GM18505 (cell line): ENCODE measurements around the gene ITGB3.
A peak's percentile ranks its signal among the peaks of the same experiment; 100 is the strongest.

ENCODE experiments used
- ATAC-seq: cut with Tn5 transposase; IDR thresholded peaks from one replicate; pipeline ENCODE4 v1.9.1; 2021; ENCODE audit not compliant: unreplicated experiment
- POLR2A ChIP-seq: IDR thresholded peaks from 4 replicates; pipeline ENCODE4 v1.6.1; 2011; ENCODE audit warnings: borderline replicate concordance; ENCODE audit not compliant: insufficient read depth, insufficient read length; ENCODE audit errors: extremely low read depth

The ITGB3 gene

DNA sequence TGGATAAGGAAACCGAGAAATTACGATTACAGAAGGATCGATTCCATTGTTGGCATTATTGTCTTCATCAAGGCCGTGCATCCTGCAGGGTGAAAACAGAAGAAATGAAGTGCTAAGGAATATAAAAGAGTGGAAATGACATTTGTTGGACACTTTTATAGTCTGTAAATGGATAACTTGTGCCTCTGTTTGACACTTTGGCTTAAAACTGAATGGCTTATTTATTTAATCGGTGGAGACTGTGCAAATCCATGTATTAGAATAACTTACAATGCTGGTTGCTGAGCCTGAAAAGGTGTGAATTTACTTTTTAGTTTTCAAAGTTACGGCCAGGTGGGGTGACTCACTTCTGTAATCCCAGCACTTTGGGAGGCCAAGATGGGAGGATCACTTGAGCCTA lies 31.4 kb downstream of the ITGB3 start:
- no peak for TF ChIP-seq POLR2A
- ATAC-seq, result no peak

DNA sequence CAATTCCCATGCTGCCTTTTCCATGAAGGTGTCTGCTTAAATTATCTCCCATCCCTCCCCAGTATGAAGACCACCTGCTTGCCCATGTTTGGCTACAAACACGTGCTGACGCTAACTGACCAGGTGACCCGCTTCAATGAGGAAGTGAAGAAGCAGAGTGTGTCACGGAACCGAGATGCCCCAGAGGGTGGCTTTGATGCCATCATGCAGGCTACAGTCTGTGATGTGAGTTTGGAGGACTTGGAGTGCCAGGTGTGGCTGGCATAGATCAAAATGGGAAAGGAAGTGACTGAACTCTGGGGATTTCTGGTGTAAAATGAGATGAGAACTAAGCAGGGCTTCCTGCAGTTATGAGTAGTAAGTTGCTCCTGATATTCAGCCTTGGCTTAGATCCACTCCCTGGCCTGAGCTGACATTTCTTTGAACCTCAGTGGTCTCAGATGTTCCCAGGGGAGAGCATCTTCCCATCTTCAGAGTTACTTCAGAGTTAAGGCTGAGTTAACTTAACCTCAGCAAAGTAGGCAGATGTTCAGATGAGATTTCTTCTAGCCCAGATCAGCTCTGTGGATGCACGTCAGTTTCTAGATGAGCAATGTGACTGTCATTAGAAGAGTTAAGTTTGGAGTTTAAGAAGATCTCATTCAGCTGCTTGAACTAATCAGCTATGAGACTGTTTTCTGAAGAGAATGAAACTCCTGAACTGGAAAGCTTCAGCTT lies 32.7 kb downstream of the ITGB3 start:
- ATAC-seq, result no peak
- TF ChIP-seq POLR2A, result peak; percentile 48

DNA sequence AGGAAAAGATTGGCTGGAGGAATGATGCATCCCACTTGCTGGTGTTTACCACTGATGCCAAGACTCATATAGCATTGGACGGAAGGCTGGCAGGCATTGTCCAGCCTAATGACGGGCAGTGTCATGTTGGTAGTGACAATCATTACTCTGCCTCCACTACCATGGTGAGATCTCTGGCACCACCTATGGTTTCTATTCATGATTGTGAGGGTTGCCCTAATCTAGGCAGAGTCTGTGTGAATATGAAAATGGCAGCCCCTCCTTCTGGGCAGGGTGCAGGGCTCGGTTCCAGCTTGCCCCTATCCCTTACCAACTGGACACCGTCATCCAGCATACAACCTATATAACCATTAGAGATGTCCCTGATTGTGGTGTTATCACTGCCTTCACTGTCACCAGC lies 33.4 kb downstream of the ITGB3 start:
- TF ChIP-seq POLR2A, result no peak
- ATAC-seq, result no peak

DNA sequence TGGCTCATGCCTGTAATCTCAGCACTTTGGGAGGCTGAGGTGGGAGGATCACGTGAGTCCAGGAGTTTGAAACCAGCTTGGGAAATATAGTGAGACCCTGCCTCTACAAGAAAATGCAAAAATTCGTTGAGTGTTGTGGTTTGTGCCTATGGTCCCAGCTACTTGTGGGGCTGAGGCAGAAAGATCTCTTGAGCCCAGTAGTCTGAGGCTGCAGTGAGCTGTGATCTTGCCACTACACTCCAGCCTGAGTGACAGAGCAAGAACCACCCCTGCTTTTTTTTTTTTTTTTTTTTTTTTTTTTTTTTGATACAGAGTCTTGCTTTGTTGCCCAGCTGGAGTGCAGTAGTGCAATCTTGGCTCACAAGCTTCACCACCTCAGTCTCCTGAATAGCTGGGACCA lies 34.0 kb downstream of the ITGB3 start:
- TF ChIP-seq POLR2A, result no peak
- no peak for ATAC-seq

DNA sequence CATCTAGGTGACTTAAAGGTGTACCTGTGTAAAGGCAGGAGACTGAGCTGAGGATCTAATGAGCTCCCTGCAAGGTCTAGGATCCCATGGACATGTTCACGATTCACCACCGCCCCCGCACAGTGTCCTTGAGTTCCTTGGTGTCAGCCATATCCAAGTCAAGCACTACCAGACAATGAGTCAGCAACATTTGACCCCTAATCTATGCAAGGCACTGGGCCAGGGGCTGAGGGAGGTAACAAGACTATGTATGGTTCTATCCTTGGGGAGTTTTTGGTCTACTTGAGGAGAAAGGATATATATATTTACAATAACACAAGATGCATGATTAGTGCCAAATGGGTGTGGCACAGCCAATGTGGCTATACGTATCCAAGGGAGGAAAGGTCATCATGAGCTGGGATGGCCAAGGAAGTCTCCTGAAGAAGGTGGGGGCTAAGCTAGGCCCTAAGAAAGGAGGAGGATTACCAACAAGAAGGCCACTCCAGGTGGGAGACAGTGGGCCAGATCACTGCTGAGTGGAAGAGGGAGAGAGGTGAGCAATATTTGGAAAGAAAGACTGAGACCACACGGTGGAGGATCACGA lies 35.0 kb downstream of the ITGB3 start:
- no peak for ATAC-seq
- TF ChIP-seq POLR2A, result no peak

DNA sequence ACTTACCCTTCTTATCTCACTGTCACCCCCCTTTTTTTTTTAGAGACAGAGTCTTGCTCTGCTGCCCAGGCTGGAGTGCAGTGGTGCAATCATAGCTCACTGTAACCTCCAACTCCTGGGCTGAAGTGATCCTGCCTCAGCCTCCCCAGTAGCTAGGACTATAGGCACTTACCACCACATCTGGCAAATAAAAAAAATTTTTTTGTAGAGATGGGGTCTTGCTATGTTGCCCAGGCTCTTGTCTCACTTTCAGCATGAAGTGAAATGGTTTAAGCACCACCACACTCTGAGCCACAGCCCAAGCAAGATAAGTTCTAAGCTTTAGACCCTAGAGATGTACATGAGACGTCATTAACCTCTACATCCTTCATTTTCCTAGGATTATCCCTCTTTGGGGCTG lies 35.7 kb downstream of the ITGB3 start:
- ATAC-seq, result no peak
- TF ChIP-seq POLR2A, result no peak

DNA sequence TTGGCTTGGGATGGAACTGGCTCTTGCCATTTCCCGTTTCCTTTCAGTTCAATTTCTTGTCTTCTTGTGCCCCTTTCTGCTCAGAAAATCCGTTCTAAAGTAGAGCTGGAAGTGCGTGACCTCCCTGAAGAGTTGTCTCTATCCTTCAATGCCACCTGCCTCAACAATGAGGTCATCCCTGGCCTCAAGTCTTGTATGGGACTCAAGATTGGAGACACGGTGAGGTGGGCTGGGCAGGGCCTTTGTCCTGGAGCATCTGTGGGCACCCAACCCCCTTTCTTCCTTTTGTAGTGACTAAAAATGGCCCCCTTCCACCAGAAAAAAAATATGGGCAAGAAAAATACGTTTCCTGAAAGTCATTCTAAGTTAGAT lies 37.2 kb downstream of the ITGB3 start:
- TF ChIP-seq POLR2A, result no peak
- ATAC-seq, result no peak

DNA sequence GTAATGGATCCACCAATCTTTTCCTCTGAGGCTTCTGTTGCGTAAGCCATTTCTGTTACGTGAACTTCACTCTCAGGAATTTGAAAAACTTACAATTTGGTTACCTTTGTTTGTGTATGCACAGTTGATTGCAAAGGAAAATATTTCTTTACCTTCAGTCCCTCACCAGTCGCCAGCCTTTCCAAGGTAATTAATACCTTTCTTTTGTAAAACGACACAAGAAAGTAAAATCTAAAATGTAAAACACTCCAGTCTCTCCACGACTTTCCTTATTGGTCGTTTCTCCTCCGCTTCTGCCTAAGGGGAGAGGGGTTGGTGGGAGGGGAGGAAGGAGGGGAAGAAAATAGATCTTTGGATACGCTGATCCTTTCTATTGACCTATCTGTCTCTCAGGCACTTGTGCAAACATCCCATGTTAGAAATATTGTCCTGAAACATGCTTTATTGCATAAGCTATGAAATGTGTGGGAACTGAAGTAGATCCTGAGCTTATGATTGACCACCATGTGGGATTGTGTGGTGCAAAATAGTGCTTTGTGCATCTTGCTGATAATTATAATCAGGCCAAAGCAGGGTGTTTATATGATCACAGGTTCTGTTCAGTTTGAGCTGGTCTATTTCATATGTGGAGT lies 37.7 kb downstream of the ITGB3 start:
- TF ChIP-seq POLR2A, result no peak
- ATAC-seq, result no peak

DNA sequence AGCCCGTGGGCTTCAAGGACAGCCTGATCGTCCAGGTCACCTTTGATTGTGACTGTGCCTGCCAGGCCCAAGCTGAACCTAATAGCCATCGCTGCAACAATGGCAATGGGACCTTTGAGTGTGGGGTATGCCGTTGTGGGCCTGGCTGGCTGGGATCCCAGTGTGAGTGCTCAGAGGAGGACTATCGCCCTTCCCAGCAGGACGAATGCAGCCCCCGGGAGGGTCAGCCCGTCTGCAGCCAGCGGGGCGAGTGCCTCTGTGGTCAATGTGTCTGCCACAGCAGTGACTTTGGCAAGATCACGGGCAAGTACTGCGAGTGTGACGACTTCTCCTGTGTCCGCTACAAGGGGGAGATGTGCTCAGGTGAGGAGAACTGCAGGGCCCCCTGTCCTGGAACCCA lies 38.6 kb downstream of the ITGB3 start:
- no peak for TF ChIP-seq POLR2A
- no peak for ATAC-seq

DNA sequence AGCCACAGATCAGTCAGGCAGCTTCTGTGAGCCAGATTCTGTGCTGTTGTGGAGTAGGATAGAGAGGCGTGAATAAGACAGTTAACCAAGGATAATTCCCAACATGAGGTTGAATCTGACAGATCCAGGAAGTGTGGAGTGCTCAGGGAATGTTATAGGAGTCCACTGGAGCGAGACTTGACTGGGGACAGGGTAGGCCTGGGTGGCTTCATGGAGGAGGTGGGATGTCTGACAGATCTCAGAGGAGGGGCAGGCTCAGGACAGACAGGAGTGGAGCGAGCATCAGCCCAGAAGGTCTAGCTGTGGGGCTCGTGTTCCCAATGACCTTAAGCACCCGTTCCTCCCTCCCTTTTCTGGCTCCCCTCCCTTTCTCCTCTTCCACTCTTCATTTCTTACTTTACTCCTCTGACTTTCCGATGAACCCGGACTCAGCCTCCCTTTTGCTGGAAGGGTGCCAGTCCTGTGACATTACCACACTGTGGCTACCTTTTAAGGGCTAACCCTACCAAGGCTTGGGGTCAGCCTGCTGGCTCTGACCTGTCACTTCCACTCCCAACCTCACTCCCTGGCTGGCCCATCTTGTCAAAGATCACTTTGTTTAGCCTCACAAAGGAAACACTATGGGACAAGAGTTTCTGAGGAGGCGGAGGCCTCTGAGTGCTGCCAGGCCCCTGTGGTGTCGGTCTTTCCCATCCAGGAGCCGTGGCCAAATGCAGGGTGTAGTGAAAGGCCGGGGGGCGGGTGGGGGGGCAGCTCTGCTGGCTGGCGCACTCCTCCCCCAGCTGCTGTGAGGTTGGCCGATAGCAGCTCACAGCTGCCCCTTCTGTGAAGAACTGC lies 41.6 kb downstream of the ITGB3 start:
- no peak for TF ChIP-seq POLR2A
- no peak for ATAC-seq

DNA sequence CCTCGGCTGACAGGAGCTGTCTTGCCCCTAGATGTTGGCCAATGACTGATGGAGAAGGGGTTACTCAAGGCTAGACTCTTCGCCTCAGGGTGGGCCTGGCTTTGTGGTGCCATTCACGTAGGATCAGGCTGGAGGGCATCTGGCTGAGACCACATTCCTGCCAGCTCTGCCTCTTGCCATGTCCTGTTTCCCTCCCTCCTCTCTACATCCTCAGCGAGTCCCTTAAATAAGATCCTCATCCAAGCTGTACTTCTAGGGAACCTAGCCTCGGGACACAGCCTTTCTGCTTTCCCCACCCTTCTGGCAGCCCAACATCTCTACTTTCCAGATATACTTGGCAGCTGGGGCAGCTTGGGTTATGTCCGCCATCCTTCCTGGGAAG lies 42.2 kb downstream of the ITGB3 start:
- no peak for ATAC-seq
- TF ChIP-seq POLR2A, result no peak

DNA sequence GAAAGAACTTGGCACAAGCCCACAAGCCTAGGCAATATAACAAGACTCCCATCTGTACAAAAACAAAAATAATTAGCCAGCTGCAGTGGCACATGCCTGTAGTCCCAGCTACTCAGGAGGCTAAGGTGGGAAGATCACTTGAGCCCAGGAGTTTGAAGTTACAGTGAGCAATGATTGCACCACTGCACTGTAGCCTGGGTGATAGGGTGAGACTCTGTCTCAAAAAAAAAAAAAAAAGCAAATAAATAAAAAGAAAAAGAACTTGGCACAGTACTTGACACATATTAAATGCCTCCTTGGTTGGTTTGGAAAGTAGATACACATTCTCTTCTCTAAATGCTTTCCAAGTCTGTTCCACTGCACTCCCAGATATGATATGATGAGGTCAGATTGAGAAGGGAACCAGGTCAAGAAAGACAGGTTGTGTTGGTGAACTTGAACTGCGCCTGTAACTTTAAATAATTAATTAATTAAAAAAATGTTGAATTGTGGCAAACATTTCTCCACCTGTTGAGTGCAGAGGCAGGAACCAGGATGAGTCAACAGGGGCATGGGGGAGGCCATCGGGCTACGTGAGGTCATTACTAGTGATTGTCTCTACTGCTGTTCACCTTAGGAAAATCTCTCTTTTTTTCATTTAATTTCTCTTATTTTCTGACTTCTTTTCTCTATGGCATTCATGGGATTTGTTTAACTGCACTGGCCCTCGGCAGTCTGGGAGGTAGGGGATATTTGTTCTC lies 44.2 kb downstream of the ITGB3 start:
- ATAC-seq, result no peak
- TF ChIP-seq POLR2A, result no peak

DNA sequence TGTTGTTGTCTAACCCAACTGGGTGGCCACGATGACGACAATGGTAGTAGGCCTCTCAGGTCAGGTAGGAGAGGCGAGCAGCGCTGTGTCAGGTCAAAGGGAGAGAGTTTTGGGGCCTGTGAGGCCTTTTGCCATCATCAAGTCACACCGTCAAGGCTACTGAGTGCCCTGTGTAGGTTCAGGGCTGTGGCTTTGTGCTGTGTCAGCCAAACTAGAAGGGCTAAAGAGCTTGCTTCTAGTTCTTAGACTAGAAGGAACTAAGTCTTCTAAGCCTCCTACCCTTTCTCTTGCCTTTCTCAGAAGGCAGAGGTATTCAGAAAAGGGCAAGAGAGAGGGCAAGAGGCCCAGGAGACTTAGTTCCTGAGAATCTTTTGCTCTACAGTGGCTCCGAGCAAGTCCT lies 45.1 kb downstream of the ITGB3 start:
- no peak for TF ChIP-seq POLR2A
- ATAC-seq, result no peak

DNA sequence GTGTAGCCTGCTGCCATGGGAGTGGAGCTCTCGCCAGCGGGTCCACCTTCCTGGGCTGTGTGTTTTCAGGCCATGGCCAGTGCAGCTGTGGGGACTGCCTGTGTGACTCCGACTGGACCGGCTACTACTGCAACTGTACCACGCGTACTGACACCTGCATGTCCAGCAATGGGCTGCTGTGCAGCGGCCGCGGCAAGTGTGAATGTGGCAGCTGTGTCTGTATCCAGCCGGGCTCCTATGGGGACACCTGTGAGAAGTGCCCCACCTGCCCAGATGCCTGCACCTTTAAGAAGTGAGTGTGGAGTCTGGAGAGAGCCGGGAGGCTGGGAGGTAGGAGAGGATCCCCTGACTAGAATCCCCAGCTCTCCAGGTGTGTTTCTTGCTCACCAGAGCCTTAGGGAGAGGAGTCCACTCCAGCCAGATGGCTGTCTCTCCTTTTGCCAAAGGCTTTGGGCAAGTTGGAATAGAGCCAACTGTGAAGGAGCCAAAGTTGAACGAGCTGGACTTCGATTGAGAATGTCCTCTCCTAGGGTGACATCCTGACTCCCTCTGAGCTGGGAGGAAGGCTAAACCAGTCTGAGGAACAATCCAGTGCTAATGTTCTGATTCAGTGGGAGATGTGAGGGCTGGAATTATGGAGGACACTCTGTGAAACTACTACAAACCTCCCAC lies 45.7 kb downstream of the ITGB3 start:
- no peak for ATAC-seq
- TF ChIP-seq POLR2A, result no peak
